ENCODE measurements around the gene ANKRD23. TPM values are rescaled to one million over a fixed set of nuclear protein-coding genes. Genes with fewer than 3 reads are reported as not detected.

ANKRD23 gene
- total and polyA plus RNA-seq, 2 of the 13 experiments (the other 11 are each of a cell fraction or from before 2014, with no cell fraction given) = 1.5 to 1.6 TPM

DNA sequence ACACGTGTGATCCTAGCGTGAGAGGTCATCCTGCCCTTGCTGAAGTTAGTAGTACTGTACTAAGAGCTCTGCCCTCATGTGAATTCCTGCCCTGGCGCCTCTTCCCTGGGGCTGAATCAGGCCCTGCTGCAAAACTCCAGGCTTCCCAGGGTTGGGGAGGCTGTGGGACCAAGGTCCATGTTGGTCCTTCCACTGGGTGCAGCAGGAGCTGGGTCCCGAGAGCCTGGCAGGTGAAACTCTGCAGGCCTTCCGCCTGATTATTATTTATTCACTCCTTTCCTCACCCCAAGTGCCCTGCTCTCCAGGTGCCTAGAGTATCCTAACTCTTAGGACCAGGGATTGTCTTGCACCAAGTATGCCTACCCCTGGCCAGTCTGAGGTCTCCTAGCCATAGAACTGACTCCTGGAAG, 33.0 kb downstream of the ANKRD23 start (continued):
- TF ChIP-seq, protein P1, sequence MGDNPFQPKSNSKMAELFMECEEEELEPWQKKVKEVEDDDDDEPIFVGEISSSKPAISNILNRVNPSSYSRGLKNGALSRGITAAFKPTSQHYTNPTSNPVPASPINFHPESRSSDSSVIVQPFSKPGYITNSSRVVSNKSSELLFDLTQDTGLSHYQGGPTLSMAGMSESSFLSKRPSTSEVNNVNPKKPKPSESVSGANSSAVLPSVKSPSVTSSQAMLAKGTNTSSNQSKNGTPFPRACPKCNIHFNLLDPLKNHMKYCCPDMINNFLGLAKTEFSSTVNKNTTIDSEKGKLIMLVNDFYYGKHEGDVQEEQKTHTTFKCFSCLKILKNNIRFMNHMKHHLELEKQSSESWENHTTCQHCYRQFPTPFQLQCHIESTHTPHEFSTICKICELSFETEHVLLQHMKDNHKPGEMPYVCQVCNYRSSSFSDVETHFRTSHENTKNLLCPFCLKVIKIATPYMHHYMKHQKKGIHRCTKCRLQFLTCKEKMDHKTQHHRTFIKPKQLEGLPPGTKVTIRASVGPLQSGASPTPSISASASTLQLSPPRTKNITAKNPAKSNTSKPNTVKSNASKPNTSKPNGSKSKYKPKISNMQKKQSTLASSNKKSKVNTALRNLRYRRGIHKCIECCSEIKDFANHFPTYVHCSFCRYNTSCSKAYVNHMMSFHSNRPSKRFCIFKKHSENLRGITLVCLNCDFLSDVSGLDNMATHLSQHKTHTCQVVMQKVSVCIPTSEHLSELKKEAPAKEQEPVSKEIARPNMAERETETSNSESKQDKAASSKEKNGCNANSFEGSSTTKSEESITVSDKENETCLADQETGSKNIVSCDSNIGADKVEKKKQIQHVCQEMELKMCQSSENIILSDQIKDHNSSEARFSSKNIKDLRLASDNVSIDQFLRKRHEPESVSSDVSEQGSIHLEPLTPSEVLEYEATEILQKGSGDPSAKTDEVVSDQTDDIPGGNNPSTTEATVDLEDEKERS (CRISPR knock-in tag; IDR thresholded peaks at IDR 0.05) = no peak
- no peak for TF ChIP-seq HES4 (CRISPR knock-in tag; IDR thresholded peaks at IDR 0.05; ENCODE audit: borderline replicate concordance)
- no peak for TF ChIP-seq SP4 (CRISPR knock-in tag; IDR thresholded peaks at IDR 0.05)
- TF ChIP-seq, protein P2, sequence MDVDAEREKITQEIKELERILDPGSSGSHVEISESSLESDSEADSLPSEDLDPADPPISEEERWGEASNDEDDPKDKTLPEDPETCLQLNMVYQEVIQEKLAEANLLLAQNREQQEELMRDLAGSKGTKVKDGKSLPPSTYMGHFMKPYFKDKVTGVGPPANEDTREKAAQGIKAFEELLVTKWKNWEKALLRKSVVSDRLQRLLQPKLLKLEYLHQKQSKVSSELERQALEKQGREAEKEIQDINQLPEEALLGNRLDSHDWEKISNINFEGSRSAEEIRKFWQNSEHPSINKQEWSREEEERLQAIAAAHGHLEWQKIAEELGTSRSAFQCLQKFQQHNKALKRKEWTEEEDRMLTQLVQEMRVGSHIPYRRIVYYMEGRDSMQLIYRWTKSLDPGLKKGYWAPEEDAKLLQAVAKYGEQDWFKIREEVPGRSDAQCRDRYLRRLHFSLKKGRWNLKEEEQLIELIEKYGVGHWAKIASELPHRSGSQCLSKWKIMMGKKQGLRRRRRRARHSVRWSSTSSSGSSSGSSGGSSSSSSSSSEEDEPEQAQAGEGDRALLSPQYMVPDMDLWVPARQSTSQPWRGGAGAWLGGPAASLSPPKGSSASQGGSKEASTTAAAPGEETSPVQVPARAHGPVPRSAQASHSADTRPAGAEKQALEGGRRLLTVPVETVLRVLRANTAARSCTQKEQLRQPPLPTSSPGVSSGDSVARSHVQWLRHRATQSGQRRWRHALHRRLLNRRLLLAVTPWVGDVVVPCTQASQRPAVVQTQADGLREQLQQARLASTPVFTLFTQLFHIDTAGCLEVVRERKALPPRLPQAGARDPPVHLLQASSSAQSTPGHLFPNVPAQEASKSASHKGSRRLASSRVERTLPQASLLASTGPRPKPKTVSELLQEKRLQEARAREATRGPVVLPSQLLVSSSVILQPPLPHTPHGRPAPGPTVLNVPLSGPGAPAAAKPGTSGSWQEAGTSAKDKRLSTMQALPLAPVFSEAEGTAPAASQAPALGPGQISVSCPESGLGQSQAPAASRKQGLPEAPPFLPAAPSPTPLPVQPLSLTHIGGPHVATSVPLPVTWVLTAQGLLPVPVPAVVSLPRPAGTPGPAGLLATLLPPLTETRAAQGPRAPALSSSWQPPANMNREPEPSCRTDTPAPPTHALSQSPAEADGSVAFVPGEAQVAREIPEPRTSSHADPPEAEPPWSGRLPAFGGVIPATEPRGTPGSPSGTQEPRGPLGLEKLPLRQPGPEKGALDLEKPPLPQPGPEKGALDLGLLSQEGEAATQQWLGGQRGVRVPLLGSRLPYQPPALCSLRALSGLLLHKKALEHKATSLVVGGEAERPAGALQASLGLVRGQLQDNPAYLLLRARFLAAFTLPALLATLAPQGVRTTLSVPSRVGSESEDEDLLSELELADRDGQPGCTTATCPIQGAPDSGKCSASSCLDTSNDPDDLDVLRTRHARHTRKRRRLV (CRISPR knock-in tag; IDR thresholded peaks at IDR 0.05) = no peak
- peak; percentile 79; the same call in 1 of the 2 replicates for TF ChIP-seq ZFP36L1 (CRISPR knock-in tag; IDR thresholded peaks at IDR 0.05)
- TF ChIP-seq, protein P3, sequence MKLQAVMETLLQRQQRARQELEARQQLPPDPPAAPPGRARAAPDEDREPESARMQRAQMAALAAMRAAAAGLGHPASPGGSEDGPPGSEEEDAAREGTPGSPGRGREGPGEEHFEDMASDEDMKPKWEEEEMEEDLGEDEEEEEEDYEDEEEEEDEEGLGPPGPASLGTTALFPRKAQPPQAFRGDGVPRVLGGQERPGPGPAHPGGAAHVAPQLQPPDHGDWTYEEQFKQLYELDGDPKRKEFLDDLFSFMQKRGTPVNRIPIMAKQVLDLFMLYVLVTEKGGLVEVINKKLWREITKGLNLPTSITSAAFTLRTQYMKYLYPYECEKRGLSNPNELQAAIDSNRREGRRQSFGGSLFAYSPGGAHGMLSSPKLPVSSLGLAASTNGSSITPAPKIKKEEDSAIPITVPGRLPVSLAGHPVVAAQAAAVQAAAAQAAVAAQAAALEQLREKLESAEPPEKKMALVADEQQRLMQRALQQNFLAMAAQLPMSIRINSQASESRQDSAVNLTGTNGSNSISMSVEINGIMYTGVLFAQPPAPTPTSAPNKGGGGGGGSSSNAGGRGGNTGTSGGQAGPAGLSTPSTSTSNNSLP (IDR thresholded peaks at IDR 0.05; ENCODE audit: low read depth, low read length) = no peak
- TF ChIP-seq ZNF781 (CRISPR knock-in tag; IDR thresholded peaks at IDR 0.05; ENCODE audit: borderline replicate concordance, not compliant biosample characterization) = peak; percentile 55
- TF ChIP-seq, protein P4, sequence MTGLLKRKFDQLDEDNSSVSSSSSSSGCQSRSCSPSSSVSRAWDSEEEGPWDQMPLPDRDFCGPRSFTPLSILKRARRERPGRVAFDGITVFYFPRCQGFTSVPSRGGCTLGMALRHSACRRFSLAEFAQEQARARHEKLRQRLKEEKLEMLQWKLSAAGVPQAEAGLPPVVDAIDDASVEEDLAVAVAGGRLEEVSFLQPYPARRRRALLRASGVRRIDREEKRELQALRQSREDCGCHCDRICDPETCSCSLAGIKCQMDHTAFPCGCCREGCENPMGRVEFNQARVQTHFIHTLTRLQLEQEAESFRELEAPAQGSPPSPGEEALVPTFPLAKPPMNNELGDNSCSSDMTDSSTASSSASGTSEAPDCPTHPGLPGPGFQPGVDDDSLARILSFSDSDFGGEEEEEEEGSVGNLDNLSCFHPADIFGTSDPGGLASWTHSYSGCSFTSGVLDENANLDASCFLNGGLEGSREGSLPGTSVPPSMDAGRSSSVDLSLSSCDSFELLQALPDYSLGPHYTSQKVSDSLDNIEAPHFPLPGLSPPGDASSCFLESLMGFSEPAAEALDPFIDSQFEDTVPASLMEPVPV (CRISPR knock-in tag; IDR thresholded peaks at IDR 0.05) = no peak; the same call in 1 of the 2 replicates
- no peak for TF ChIP-seq ZNF619 (CRISPR knock-in tag; IDR thresholded peaks at IDR 0.05)
- TF ChIP-seq, protein P5, sequence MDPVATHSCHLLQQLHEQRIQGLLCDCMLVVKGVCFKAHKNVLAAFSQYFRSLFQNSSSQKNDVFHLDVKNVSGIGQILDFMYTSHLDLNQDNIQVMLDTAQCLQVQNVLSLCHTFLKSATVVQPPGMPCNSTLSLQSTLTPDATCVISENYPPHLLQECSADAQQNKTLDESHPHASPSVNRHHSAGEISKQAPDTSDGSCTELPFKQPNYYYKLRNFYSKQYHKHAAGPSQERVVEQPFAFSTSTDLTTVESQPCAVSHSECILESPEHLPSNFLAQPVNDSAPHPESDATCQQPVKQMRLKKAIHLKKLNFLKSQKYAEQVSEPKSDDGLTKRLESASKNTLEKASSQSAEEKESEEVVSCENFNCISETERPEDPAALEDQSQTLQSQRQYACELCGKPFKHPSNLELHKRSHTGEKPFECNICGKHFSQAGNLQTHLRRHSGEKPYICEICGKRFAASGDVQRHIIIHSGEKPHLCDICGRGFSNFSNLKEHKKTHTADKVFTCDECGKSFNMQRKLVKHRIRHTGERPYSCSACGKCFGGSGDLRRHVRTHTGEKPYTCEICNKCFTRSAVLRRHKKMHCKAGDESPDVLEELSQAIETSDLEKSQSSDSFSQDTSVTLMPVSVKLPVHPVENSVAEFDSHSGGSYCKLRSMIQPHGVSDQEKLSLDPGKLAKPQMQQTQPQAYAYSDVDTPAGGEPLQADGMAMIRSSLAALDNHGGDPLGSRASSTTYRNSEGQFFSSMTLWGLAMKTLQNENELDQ (CRISPR knock-in tag; IDR thresholded peaks at IDR 0.05; ENCODE audit: borderline replicate concordance) = no peak
- TF ChIP-seq TOPORS (CRISPR knock-in tag; IDR thresholded peaks at IDR 0.05) = no peak
- peak; percentile 76 for TF ChIP-seq ZFY (CRISPR knock-in tag; IDR thresholded peaks at IDR 0.05)
- TF ChIP-seq ZNF446 (CRISPR knock-in tag; IDR thresholded peaks at IDR 0.05) = no peak
- TF ChIP-seq JUNB (CRISPR knock-in tag; IDR thresholded peaks at IDR 0.05; ENCODE audit: borderline replicate concordance) = no peak
- TF ChIP-seq TARDBP (CRISPR knock-in tag; IDR thresholded peaks at IDR 0.05) = no peak
- no peak for TF ChIP-seq ZNF234 (CRISPR knock-in tag; conservative IDR thresholded peaks at IDR 0.05)

Data from HepG2 (cell line).